Posterior cingulate gyrus (tissue), 11 donors: ENCODE results near the gene TREX2.

Source experiments
- DNase-seq, 10 donors: peaks; one replicate each; pipeline versions ENCODE4 v3.0.0 to v3.0.0-alpha.2; 2020 to 2021; ENCODE audit warnings: mixed read lengths in 3 of 10
- intact Hi-C: fragments of 100-400 bp; cut with DNase I; formaldehyde crosslinking; loops from one replicate; pipeline ENCODE4 v1.15.1; 2023

The TREX2 gene

GRCh38 chrX:153476666-153477363, 31.0 kb upstream of the TREX2 start:
- no peak for DNase-seq
- intact Hi-C loops, result no loop called here

DNA sequence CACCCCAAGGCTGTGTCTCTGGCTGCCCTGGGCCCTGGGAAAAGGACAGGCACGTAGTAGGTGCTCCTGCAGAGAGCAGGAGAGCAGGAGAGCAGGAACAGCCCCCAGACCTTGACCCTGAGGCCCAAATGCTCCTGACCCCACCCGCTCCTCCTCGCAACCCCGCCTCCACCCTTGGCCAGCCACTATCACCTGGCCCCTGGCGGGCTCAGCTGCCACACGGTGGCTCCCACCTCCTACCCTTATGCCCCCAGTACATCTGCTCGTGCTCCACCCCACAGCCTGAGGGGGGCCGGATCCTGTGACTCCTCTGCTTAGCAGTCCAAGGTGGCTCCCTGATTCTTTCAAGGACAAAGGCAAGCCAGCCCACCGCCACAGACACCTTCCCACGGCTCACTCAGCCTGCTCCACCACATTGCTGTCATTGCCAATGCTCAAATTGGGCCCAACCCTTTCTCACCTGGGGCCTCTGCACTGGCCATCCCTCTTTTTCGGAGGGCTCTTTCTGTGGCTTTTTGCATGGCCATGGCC, 30.0 kb upstream of the TREX2 start:
- intact Hi-C loops, result no loop called here
- DNase-seq, result no peak

DNA sequence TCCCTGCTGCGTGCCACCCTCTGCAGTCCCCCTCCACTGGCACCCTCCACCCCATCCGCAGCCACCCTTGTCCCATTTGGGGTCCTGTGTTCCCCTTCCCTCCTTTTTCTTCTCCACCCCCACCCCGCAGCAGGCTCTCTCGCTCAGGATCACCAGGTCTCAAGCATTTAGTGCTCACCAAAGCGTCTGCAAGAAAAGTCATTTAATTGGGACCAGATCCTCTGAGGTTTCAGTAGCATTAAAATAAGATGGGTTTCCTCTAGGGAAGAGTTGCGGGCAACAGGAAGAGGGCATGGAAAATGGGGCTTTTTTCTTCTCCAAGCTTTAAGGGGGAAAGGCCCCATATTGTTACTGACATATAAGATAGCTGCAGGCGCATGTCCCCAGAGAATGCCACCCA, 29.4 kb upstream of the TREX2 start:
- intact Hi-C loops, result no loop called here
- DNase-seq, result no peak

DNA sequence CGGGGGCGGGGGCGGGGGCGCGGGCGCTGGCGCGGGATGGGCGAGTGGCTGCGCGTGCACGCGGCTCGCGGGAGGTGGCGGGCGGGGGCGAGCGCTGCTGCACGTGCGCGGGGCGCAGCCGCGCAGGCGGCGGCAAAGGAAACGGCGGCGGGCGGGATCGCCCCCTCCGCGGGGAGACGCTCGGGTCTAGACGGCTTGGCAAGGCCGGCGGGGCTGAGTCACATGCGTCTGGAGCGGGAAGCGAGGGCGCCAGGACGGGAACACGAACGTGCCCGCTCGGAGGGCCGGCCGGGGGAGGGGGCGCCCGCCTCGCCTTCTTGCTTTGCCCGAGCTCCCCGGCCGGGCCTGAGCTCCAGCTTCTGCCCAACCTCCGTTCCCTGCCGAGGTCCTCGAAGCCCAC, 28.9 kb upstream of the TREX2 start:
- intact Hi-C loops, result no loop called here
- peak in 7 of 10 donors; percentile 39 to 93 (median 50) for DNase-seq

- intact Hi-C loops, result no loop called here
- no peak for DNase-seq
Measured at GRCh38 chrX:153474266-153474665, 28.4 kb upstream of the TREX2 start.

- intact Hi-C loops, result no loop called here
- no peak for DNase-seq
Measured at GRCh38 chrX:153473126-153473525, 27.3 kb upstream of the TREX2 start.

DNA sequence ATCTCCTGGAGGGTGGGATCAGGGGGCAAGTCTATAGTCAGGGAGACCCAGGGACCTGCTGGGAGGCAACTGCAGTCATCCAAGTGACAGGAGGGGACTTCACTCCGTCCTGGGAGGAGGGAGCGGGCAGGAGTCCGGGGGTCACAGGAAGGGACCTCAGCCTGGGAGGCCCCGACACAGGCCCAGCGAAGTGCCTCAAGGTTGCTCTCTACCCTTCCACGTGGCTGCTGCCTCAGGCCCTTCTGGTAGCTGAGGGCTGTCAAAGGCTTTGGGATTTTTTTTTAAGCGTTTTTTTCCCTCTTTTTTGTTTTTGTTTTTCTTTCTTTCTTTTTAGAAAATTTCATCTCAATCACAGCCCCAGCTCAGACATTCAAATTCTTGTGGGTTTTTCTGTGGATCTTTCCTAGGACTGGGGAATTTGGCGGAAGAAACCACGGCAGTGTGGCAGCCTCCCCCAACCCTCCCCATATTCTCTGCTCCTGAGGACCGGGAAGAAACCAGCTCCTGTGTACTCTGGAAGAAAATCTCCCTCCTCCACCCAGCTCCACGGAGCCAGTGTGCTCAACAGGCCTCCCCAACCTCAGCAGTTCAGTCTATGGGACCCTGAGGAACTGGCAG, 25.9 kb upstream of the TREX2 start:
- no peak for DNase-seq
- intact Hi-C loops, result loop anchor here (2.0 kb wide), 1 partner anchor 35 kb away; no protein-coding TSS in a partner anchor

GRCh38 chrX:153470411-153471363, 24.8 kb upstream of the TREX2 start, which contains the start of gene HAUS7:
HAUS7 (minus strand) TSS chrX:153470576; CDS start chrX:153470557, 19 bp downstream.
- intact Hi-C loops, result loop anchor here (2.0 kb wide), 1 partner anchor 36 kb away; no protein-coding TSS in a partner anchor
- DNase-seq, result peak; percentile 76 to 98 (median 86)

- intact Hi-C loops, result loop anchor here (2.0 kb wide), 1 partner anchor 37 kb away; no protein-coding TSS in a partner anchor
- DNase-seq, result peak in 2 of 10 donors; percentile 10 to 13
Measured at GRCh38 chrX:153469811-153470410, 24.1 kb upstream of the TREX2 start.

DNA sequence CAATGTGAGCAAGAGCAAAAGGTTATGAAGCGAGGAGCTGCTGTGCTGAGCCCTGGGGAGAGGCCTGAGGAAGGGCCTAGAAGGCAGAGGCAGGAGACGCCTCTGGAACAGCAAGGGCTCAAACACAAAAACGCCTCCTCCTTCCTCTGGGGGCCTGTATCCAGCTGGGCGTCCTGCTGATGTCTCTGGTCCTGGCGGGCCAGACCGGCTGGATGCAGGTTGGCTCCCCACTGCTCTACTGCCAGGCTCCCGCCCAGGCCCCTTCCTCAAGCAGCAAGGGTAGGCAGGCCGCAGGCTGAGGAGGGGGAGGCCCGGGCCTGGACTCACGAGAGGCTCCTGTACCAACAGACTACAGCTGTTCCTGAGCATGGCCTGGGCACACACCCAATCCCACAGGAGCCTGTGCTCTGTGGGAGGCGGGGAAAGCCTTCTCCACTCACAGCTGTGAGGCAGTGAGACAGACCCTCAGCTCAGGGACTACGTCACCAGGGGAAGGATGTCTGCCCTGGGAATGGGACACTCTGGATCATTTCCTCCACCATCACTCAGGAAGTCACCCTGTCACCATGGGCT, 22.2 kb upstream of the TREX2 start:
- intact Hi-C loops, result no loop called here
- DNase-seq, result no peak

- intact Hi-C loops, result no loop called here
- peak in 3 of 10 donors; percentile 16 to 85 (median 41) for DNase-seq
Measured at GRCh38 chrX:153465691-153466380, 20.0 kb upstream of the TREX2 start.

GRCh38 chrX:153464116-153464515, 18.3 kb upstream of the TREX2 start:
- intact Hi-C loops, result no loop called here
- no peak for DNase-seq

DNA sequence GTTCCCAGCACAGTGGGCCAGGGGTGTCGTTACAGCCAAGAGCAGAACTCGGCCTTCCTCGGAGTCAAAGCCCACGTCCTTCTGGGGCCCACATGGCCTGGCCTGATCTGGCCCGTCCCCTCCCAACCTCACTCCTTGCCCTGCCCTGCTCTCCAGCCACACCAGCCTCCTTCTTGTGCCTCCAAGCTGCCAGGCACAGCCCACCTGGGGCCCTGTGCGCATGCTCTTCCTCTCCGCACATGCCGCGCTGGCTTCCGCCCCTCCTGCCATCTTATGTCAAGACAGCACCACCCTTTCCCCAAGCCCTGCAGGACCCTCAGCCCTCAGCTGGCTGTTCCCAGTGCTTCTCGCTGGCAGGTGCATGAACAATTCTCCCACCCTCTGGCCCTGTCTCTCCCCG, 17.7 kb upstream of the TREX2 start:
- peak in 1 of 10 donors; percentile 59 for DNase-seq
- intact Hi-C loops, result no loop called here

DNA sequence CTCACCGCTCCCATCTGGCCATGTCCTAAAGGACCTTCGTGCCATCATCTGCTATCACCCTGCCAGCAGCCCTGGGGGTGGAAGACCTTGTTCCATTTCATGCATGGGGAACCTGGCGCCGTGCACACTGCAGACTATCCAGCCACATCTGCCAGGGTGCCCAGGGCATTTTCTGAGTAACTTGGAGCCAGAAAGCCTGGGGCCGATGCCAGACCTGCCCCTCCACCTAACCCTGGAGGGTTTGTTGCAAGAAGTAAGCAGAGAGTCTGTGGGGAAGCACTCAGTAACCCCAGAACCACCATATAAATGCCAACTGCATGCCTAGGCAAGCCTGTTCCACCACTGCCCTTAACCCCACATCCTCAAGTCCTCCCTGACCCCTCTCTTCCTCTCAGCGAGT, 17.2 kb upstream of the TREX2 start:
- intact Hi-C loops, result no loop called here
- peak in 1 of 10 donors; percentile 62 for DNase-seq

- DNase-seq, result peak in 2 of 10 donors; percentile 65 to 73
- intact Hi-C loops, result no loop called here
Measured at GRCh38 chrX:153462291-153462690, 16.4 kb upstream of the TREX2 start.

- DNase-seq, result peak in 8 of 10 donors; percentile 48 to 93 (median 58)
Measured at GRCh38 chrX:153460826-153461225, 15.0 kb upstream of the TREX2 start.

GRCh38 chrX:153459986-153460385, 14.1 kb upstream of the TREX2 start:
- DNase-seq, result peak in 1 of 10 donors; percentile 32
- intact Hi-C loops, result no loop called here

More at GRCh38 chrX:153460826-153461225, 15.0 kb upstream of the TREX2 start:
- intact Hi-C loops, result no loop called here

GRCh38 chrX:153458476-153458875, 12.6 kb upstream of the TREX2 start:
- no peak for DNase-seq
- intact Hi-C loops, result no loop called here
